GM12892 (cell line): ENCODE measurements around the gene INPP4B.

Experiments
- POLR2A ChIP-seq: IDR thresholded peaks from 2 replicates; pipeline ENCODE4 v1.6.1; 2011; ENCODE audit warnings: low read depth, low read length, control low read depth
- POLR2AphosphoS5 ChIP-seq: IDR thresholded peaks from 2 replicates; pipeline ENCODE4 v1.6.1; 2011; ENCODE audit warnings: low read depth, low read length, control low read depth

DNA sequence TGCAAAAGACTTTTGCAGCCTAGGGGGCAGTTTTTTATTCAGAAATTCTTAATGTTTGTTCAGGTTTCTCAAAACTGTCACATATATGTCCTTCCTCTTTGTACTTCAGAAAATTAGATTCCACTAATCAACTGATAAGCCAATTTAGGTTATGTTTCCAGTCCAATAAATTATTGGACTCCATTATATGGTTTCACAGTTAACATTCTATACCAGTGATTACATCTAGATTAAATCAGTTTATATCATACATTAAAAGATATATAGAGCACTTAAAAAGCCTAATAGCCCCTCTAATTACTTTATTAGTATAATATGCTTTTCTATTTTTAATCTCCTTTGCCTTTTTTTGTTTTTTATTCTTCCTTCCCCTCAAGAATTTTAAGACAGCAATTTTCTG, 434.1 kb downstream of the INPP4B start:
- TF ChIP-seq POLR2AphosphoS5: no peak
- TF ChIP-seq POLR2A: no peak
